Endothelial cell of umbilical vein (primary cell): ENCODE measurements around the gene CTTNBP2. TPM values are rescaled to one million over a fixed set of nuclear protein-coding genes. Genes with fewer than 3 reads are reported as not detected.

Source experiments
- BruUV-seq: library from RNA; stranded (reverse); fragments of 400-500 nt; replicated peaks from 2 replicates; lab custom pipeline; 2021; lab: Mats Ljungman, UMichigan
- CTCF ChIA-PET: fragments of 300-600, 350-600 bp; sonication (Branson Sonifier 250); formaldehyde crosslinking; loops from one replicate; lab custom pipeline; 2021; ENCODE audit warnings: antibody characterized with exemption, inconsistent platforms; lab: Charles Lee
- POLR2A ChIA-PET: fragments of 300-600, 350-600 bp; sonication (Branson Sonifier 250); formaldehyde crosslinking; loops from one replicate; lab custom pipeline; 2021; ENCODE audit warnings: antibody characterized with exemption, inconsistent platforms; lab: Charles Lee
- DNase-seq: peaks from one replicate; pipeline ENCODE4 v3.0.0-alpha.2; 2011; ENCODE audit warnings: low read depth, low spot score
- FAIRE-seq: peaks from 2 replicates; lab custom pipeline; 2011; peaks lifted over from hg19 to GRCh38; lab: Jason Lieb, UNC
- H2AFZ ChIP-seq: 2 replicates; pipeline ENCODE4 v1.6.0; 2012; ENCODE audit warnings: low read depth, low read length, control low read depth, inconsistent platforms
- H3K27ac ChIP-seq: 2 replicates; pipeline ENCODE4 v1.5.1; 2011; ENCODE audit warnings: low read depth, mild to moderate bottlenecking, control low read depth, low read length, moderate library complexity; ENCODE audit not compliant: insufficient read depth
- H3K27me3 ChIP-seq, 2 experiments: 2 replicates each; pipeline versions ENCODE4 v1.6.0 to v1.6.1; 2011; ENCODE audit warnings: low read length in 2 of 2, mixed read lengths in 1 of 2; ENCODE audit not compliant: control insufficient read depth in 2 of 2, insufficient read depth in 2 of 2
- H3K36me3 ChIP-seq, 2 experiments: 2 replicates in 1 of 2; 3 replicates in 1 of 2; pipeline ENCODE4 v1.5.1; 2011; ENCODE audit warnings: low read length in 2 of 2, mild to moderate bottlenecking in 1 of 2, moderate library complexity in 1 of 2; ENCODE audit not compliant: control insufficient read depth in 2 of 2, insufficient read depth in 2 of 2; ENCODE audit errors: extremely low read depth in 1 of 2
- H3K4me1 ChIP-seq: 3 replicates; pipeline ENCODE4 v1.5.1; 2011; ENCODE audit warnings: mild to moderate bottlenecking, low read length; ENCODE audit not compliant: control insufficient read depth, insufficient read depth; ENCODE audit errors: extremely low read depth
- H3K4me2 ChIP-seq: 2 replicates; pipeline ENCODE4 v1.6.1; 2011; ENCODE audit warnings: low read length, control low read depth, mixed read lengths; ENCODE audit not compliant: insufficient read depth
- H3K4me3 ChIP-seq, 3 experiments: fragments of 200-600 bp in 1 of 3; sonication (generic), shearing (Covaris generic) in 1 of 3; replicated peaks in 1 of 3; 2 replicates each; pipeline ENCODE4 v1.5.1; 2011 to 2016; ENCODE audit warnings: control low read depth in 3 of 3, low read length in 3 of 3, mild to moderate bottlenecking in 2 of 3, inconsistent platforms in 1 of 3, low read depth in 1 of 3, moderate library complexity in 1 of 3; ENCODE audit not compliant: insufficient read depth in 1 of 3
- H3K79me2 ChIP-seq: 2 replicates; pipeline ENCODE4 v1.6.0; 2012; ENCODE audit warnings: low read length, inconsistent platforms; ENCODE audit not compliant: control insufficient read depth, insufficient read depth
- H3K9ac ChIP-seq: replicated peaks from 2 replicates; pipeline ENCODE3; 2011; ENCODE audit warnings: low read length, control low read depth; ENCODE audit not compliant: insufficient read depth; ENCODE audit errors: extremely low read depth
- H3K9me1 ChIP-seq: replicated peaks from 3 replicates; pipeline ENCODE4 v1.6.0; 2011; ENCODE audit warnings: mild to moderate bottlenecking, low read length; ENCODE audit not compliant: control insufficient read depth, insufficient read depth; ENCODE audit errors: extremely low read depth
- H3K9me3 ChIP-seq: replicated peaks from 2 replicates; pipeline ENCODE4 v1.5.1; 2012; ENCODE audit warnings: low read length, inconsistent platforms; ENCODE audit not compliant: control insufficient read depth, insufficient read depth
- H4K20me1 ChIP-seq: replicated peaks from 2 replicates; pipeline ENCODE3; 2011; ENCODE audit warnings: mild to moderate bottlenecking, low read length; ENCODE audit not compliant: control insufficient read depth, insufficient read depth; ENCODE audit errors: extremely low read depth
- CTCF ChIP-seq, 2 donors: IDR thresholded peaks; 1 replicate in 1 of 2; 2 replicates in 1 of 2; pipeline ENCODE4 v1.5.1; 2011; ENCODE audit warnings: low read length in 2 of 2, mild to moderate bottlenecking in 2 of 2, moderate library complexity in 2 of 2, control low read depth in 1 of 2, inconsistent platforms in 1 of 2, low read depth in 1 of 2; ENCODE audit not compliant: insufficient read depth in 1 of 2; ENCODE audit errors: extremely low read depth in 1 of 2
- EZH2 ChIP-seq: IDR thresholded peaks from 2 replicates; pipeline ENCODE4 v1.6.1; 2012; ENCODE audit warnings: borderline replicate concordance, low read depth, mild to moderate bottlenecking, moderate library complexity, low read length, inconsistent platforms; ENCODE audit not compliant: severe bottlenecking
- FOS ChIP-seq: IDR thresholded peaks from 2 replicates; pipeline ENCODE4 v1.6.1; 2011; ENCODE audit warnings: mild to moderate bottlenecking, low read length, moderate library complexity, borderline replicate concordance; ENCODE audit not compliant: insufficient read depth
- GATA2 ChIP-seq: IDR thresholded peaks from 2 replicates; pipeline ENCODE4 v1.7.0; 2011; ENCODE audit warnings: low read depth, mild to moderate bottlenecking, moderate library complexity, mixed read lengths, low read length; ENCODE audit not compliant: insufficient read length, insufficient read depth
- JUN ChIP-seq: IDR thresholded peaks from 2 replicates; pipeline ENCODE4 v1.6.1; 2011; ENCODE audit warnings: borderline replicate concordance, low read depth; ENCODE audit not compliant: insufficient read length, insufficient read depth
- MAX ChIP-seq: IDR thresholded peaks from 2 replicates; pipeline ENCODE4 v1.6.1; 2011; ENCODE audit not compliant: insufficient read depth, insufficient read length
- MYC ChIP-seq: IDR thresholded peaks from one replicate; pipeline ENCODE4 v1.6.1; 2011; ENCODE audit warnings: mild to moderate bottlenecking, low read depth, low read length
- POLR2A ChIP-seq: IDR thresholded peaks from 2 replicates; pipeline ENCODE4 v1.6.1; 2012; ENCODE audit warnings: low read depth, mild to moderate bottlenecking, control low read depth, low read length
- POLR2AphosphoS5 ChIP-seq: IDR thresholded peaks from 2 replicates; pipeline ENCODE4 v1.6.1; 2012; ENCODE audit warnings: low read depth, mild to moderate bottlenecking, control low read depth, low read length, moderate library complexity; ENCODE audit not compliant: insufficient read depth
- dilution Hi-C: fragments of 300-500 bp; cut with MboI; formaldehyde crosslinking; loops from one replicate; pipeline ENCODE4 v1.15.0; 2019; ENCODE audit warnings: low sequenced_read_pairs; ENCODE audit not compliant: extremely low pct_ligation_motif_present
- intact Hi-C: fragments of 100-400 bp; cut with micrococcal nuclease; formaldehyde crosslinking; loops from one replicate; pipeline ENCODE4 v1.10.0; 2022
- polyA plus RNA-seq, 4 experiments: library from polyadenylated mRNA; depleted of rRNA in 3 of 4; stranded (reverse) in 3 of 4; unstranded in 1 of 4; fragments of >200 nt; gene quantifications; 2 replicates each; pipeline versions ENCODE4 v1.2.1 to v1.2.3, GENCODE V29; 2011 to 2012; ENCODE audit warnings: missing spikeins in 1 of 4
- total RNA-seq: library from RNA; stranded (reverse); gene quantifications from 2 replicates; pipeline ENCODE4 v1.2.3, GENCODE V29; 2021

The CTTNBP2 gene
- total and polyA plus RNA-seq, 2 donors (not counting 3 experiments of a cell fraction or from before 2014, with no cell fraction given) = 0.08 to 0.35 TPM

- no peaks in the 10 kb centered on the region for H3K79me2 ChIP-seq
- no peaks in the 10 kb centered on the region for H3K9me3 ChIP-seq
- ChIA-PET POLR2A (no interaction called here), CTCF (interaction anchor here (2.3 kb wide), 1 partner anchor 9 kb away, joined by 5 read pairs; no protein-coding TSS in a partner anchor)
- no peak for FAIRE-seq
- no peak overlapping the region for H3K9ac ChIP-seq
- intact Hi-C loops = no loop called here
- H3K4me3 ChIP-seq = no peak overlapping the region
- no peak overlapping the region for H2AFZ ChIP-seq
- TF ChIP-seq EZH2 (no peak), MYC (no peak), GATA2 (no peak), POLR2A (no peak)
- no peaks in the 10 kb centered on the region for H3K9me1 ChIP-seq
- no peak overlapping the region for H3K4me2 ChIP-seq
- no peak for DNase-seq
- no peaks in the 10 kb centered on the region for H4K20me1 ChIP-seq
- no peaks in the 10 kb centered on the region for H3K4me1 ChIP-seq
- dilution Hi-C loops = no loop called here
- no TSS peak for BruUV-seq
- H3K27ac ChIP-seq = no peak overlapping the region
- H3K27me3 ChIP-seq = peaks cover 0 to 4% of the 10 kb centered on the region in 2 experiments
- no peaks in the 10 kb centered on the region for H3K36me3 ChIP-seq
Observed at GRCh38 chr7:117862378-117862777, 10.9 kb downstream of the CTTNBP2 start.

DNA sequence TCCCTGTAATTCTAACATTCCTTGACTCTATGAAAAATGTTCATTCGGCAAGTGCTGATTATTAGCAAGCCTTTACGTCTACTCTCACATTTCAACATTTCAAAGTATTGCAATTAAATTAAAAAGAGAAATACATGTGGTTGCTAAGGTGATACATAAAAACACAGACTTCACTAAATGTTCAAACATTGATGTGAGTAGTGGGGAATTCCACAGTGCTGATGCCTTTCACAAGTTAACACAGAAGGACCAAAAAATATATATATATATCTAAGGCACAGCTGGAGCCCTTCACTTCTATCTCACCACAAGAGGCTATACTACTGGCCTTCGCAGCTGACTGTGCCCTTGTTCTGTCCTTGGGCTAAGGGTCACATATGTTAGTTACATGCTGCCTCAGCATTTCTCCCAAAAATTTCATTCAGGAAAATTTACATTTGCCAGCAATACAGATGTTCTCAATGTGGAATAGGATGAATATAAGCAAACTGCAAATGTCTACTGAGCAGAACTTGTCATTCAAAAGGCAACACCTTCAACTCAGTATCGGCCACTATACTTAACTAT is 13.9 kb downstream of the CTTNBP2 start:
- dilution Hi-C loops (no loop called here), intact Hi-C loops (no loop called here)
- no peak overlapping the region for H3K4me3 ChIP-seq
- no peaks in the 10 kb centered on the region for H3K9me1 ChIP-seq
- H3K27ac ChIP-seq = no peak overlapping the region
- H3K36me3 ChIP-seq = no peaks in the 10 kb centered on the region
- no peaks in the 10 kb centered on the region for H3K79me2 ChIP-seq
- no peaks in the 10 kb centered on the region for H3K27me3 ChIP-seq
- FAIRE-seq (no peak), DNase-seq (no peak)
- no TSS peak for BruUV-seq
- no peaks in the 10 kb centered on the region for H3K9me3 ChIP-seq
- H3K9ac ChIP-seq = no peak overlapping the region
- no peak overlapping the region for H3K4me2 ChIP-seq
- ChIA-PET POLR2A (no interaction called here), CTCF (no interaction called here)
- H2AFZ ChIP-seq = no peak overlapping the region
- no peaks in the 10 kb centered on the region for H3K4me1 ChIP-seq
- no peaks in the 10 kb centered on the region for H4K20me1 ChIP-seq
- no peak for TF ChIP-seq JUN
- no peak for TF ChIP-seq MAX
- TF ChIP-seq MYC = no peak
- TF ChIP-seq POLR2A = no peak
- no peak for TF ChIP-seq CTCF (IDR thresholded peaks at IDR 0.05; ENCODE audit: extremely low read depth in 1 of 2, insufficient read depth in 1 of 2, low read depth in 1 of 2, low read length in 2 of 2)
- no peak for TF ChIP-seq GATA2
- TF ChIP-seq POLR2AphosphoS5 = no peak
- TF ChIP-seq FOS = no peak
- TF ChIP-seq EZH2 = no peak
